Measurements from ENCODE around the gene CR1. TPM values are rescaled to one million over a fixed set of nuclear protein-coding genes. Genes with fewer than 3 reads are reported as not detected.

Gene CR1
- total and polyA plus RNA-seq, 2 of the 4 experiments (the other 2 are of a cell fraction), result not detected

DNA sequence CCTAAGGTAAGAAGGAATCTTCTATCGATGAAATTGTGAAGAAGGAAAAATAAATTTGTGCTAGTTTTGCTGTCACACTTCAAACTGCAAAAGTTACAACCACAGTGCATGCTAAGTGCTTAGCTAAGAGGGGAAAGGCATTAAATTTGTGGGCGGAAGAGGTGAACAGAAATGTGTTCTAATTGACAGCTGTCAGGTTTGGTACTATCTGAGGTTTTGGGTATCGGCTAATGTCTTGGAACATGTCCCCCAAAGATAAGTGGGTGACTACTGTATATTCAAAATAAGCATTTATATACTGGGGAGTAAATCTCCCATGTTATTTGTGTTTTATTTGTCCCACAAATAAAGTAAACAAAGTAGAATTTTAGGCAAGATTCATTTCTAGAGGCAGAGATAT lies 8.0 kb downstream of the CR1 start:
- no peak overlapping the region for H4K91ac ChIP-seq (ENCODE audit: insufficient read depth, low read depth, low read length)
- no peak overlapping the region for H3K4me2 ChIP-seq (ENCODE audit: low read depth, low read length)
- in situ Hi-C loops (cut with MboI; ENCODE audit: low sequenced_read_pairs), result no loop called here
- no peak overlapping the region for H2BK20ac ChIP-seq (ENCODE audit: low read depth, low read length)
- no peak overlapping the region for H3K14ac ChIP-seq (replicated peaks; ENCODE audit: low read depth, low read length)
- no TSS peak for BruUV-seq (replicated peaks)
- no peak overlapping the region for H2BK15ac ChIP-seq (ENCODE audit: low read depth, low read length)
- no peak overlapping the region for H4K5ac ChIP-seq (ENCODE audit: low read depth, low read length)
- no peak overlapping the region for H4K8ac ChIP-seq (ENCODE audit: low read depth in 2 of 2, low read length in 2 of 2)
- H3K27me3 ChIP-seq (ENCODE audit: control insufficient read depth, insufficient read depth, low read length), result peaks cover 5% of the 10 kb centered on the region
- no peak overlapping the region for H2AK5ac ChIP-seq (ENCODE audit: low read depth, low read length)
- no peak overlapping the region for H2BK5ac ChIP-seq (ENCODE audit: low read depth, low read length, poor library complexity, severe bottlenecking)
- H3K18ac ChIP-seq (ENCODE audit: low read depth, low read length), result no peak overlapping the region
- H4K20me1 ChIP-seq (ENCODE audit: insufficient read depth, low read length), result no peaks in the 10 kb centered on the region
- no peak overlapping the region for H3K56ac ChIP-seq (ENCODE audit: extremely low read depth, insufficient read depth, low read length)
- no peaks in the 10 kb centered on the region for H3K79me1 ChIP-seq (ENCODE audit: low read depth in 1 of 2, low read length in 2 of 2)
- POLR2A ChIA-PET (ENCODE audit: unreplicated experiment), result no interaction called here
- no peak overlapping the region for H2BK120ac ChIP-seq (ENCODE audit: low read depth, low read length)
- no CpG with 5 or more reads among the region's 3 CpGs for WGBS, 2 experiments (ENCODE audit: extremely low coverage in 2 of 2, insufficient read length in 1 of 2)
- no peaks in the 10 kb centered on the region for H3K36me3 ChIP-seq (ENCODE audit: control insufficient read depth, insufficient read depth, low read length)
- no peak overlapping the region for H3K4ac ChIP-seq (ENCODE audit: low read depth, low read length)
- H3K9me3 ChIP-seq (ENCODE audit: control insufficient read depth, insufficient read depth, low read length), result no peaks in the 10 kb centered on the region
- DNase-seq (no peak), ATAC-seq (ENCODE audit: low read depth) (no peak)
- H3K23ac ChIP-seq (ENCODE audit: low read depth, low read length), result no peak overlapping the region
- no peak overlapping the region for H3K9ac ChIP-seq (ENCODE audit: low read depth, low read length)
- intact Hi-C loops (cut with micrococcal nuclease), result loop anchor here (5.0 kb wide), 1 partner anchor 767 kb away; no protein-coding TSS in a partner anchor
- no peak overlapping the region for H3K4me3 ChIP-seq (ENCODE audit: insufficient read depth, low read depth, low read length)
- CTCF ChIA-PET, result no interaction called here
- H3K9me1 ChIP-seq (ENCODE audit: insufficient read depth, low read length), result no peaks in the 10 kb centered on the region
- H3K4me1 ChIP-seq (ENCODE audit: control insufficient read depth, insufficient read depth, low read length), result no peaks in the 10 kb centered on the region
- H3K27ac ChIP-seq (ENCODE audit: insufficient read depth, low read length), result no peak overlapping the region
- dilution Hi-C loops (cut with HindIII; ENCODE audit: low sequenced_read_pairs, unreplicated experiment), result no loop called here
- H2AK9ac ChIP-seq (replicated peaks; ENCODE audit: low read depth, low read length, poor library complexity), result no peak overlapping the region
- H2AFZ ChIP-seq (replicated peaks; ENCODE audit: low read length, poor library complexity), result no peak overlapping the region
- TF ChIP-seq, protein P1, sequence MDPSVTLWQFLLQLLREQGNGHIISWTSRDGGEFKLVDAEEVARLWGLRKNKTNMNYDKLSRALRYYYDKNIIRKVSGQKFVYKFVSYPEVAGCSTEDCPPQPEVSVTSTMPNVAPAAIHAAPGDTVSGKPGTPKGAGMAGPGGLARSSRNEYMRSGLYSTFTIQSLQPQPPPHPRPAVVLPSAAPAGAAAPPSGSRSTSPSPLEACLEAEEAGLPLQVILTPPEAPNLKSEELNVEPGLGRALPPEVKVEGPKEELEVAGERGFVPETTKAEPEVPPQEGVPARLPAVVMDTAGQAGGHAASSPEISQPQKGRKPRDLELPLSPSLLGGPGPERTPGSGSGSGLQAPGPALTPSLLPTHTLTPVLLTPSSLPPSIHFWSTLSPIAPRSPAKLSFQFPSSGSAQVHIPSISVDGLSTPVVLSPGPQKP (IDR thresholded peaks at IDR 0.05; ENCODE audit: borderline replicate concordance, low read depth, low read length), result no peak
- no peak for TF ChIP-seq MXI1 (IDR thresholded peaks at IDR 0.05; ENCODE audit: borderline replicate concordance, low read depth, low read length)
- no peak for TF ChIP-seq FOS (IDR thresholded peaks at IDR 0.05; ENCODE audit: low read depth, low read length)
- TF ChIP-seq, protein P2, sequence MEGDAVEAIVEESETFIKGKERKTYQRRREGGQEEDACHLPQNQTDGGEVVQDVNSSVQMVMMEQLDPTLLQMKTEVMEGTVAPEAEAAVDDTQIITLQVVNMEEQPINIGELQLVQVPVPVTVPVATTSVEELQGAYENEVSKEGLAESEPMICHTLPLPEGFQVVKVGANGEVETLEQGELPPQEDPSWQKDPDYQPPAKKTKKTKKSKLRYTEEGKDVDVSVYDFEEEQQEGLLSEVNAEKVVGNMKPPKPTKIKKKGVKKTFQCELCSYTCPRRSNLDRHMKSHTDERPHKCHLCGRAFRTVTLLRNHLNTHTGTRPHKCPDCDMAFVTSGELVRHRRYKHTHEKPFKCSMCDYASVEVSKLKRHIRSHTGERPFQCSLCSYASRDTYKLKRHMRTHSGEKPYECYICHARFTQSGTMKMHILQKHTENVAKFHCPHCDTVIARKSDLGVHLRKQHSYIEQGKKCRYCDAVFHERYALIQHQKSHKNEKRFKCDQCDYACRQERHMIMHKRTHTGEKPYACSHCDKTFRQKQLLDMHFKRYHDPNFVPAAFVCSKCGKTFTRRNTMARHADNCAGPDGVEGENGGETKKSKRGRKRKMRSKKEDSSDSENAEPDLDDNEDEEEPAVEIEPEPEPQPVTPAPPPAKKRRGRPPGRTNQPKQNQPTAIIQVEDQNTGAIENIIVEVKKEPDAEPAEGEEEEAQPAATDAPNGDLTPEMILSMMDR (conservative IDR thresholded peaks at IDR 0.05; ENCODE audit: low read depth, low read length), result no peak
- no peak for TF ChIP-seq RCOR1 (IDR thresholded peaks at IDR 0.05; ENCODE audit: insufficient replicate concordance, low read length)
- TF ChIP-seq SMC3 (IDR thresholded peaks at IDR 0.05; ENCODE audit: low read depth, low read length), result no peak
- no peak for TF ChIP-seq CEBPB (IDR thresholded peaks at IDR 0.05; ENCODE audit: low read depth, low read length)
- TF ChIP-seq, protein P3, sequence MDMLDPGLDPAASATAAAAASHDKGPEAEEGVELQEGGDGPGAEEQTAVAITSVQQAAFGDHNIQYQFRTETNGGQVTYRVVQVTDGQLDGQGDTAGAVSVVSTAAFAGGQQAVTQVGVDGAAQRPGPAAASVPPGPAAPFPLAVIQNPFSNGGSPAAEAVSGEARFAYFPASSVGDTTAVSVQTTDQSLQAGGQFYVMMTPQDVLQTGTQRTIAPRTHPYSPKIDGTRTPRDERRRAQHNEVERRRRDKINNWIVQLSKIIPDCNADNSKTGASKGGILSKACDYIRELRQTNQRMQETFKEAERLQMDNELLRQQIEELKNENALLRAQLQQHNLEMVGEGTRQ (IDR thresholded peaks at IDR 0.05; ENCODE audit: low read depth, low read length), result no peak
- no peak for TF ChIP-seq BHLHE40 (IDR thresholded peaks at IDR 0.05; ENCODE audit: low read depth, low read length)
- no peak for TF ChIP-seq MAFK (IDR thresholded peaks at IDR 0.05; ENCODE audit: low read depth, low read length)
- TF ChIP-seq POLR2A (IDR thresholded peaks at IDR 0.05; ENCODE audit: low read depth, low read length), result no peak
- TF ChIP-seq NFE2L2 (IDR thresholded peaks at IDR 0.05; ENCODE audit: low read depth, low read length), result no peak
- TF ChIP-seq RAD21 (IDR thresholded peaks at IDR 0.05; ENCODE audit: low read length), result no peak

Data from IMR-90 (cell line).